ENCODE data around the gene PLEKHG4. TPM values are rescaled to one million over a fixed set of nuclear protein-coding genes. Genes with fewer than 3 reads are reported as not detected.

The PLEKHG4 gene
- total and polyA plus RNA-seq, 10 donors, result 5.1 to 27.9 (median 13.0) TPM

GRCh38 chr16:67333315-67333714 is 54.0 kb downstream of the PLEKHG4 start:
- Histone ChIP-seq H3K27me3 (replicated peaks in 1 of 7) (no peaks in the 10 kb centered on the region), H3K4me3 (no peak overlapping the region), H3K27ac (no peak overlapping the region), H3K4me1 (no peaks in the 10 kb centered on the region), H3K36me3 (no peaks in the 10 kb centered on the region), H3K9me3 (peaks cover 0 to 21% (median 16%) of the 10 kb centered on the region in 8 donors)
- 73 to 87% (median 79%) methylated on average over 2 of the region's 2 CpGs for WGBS, 5 donors
- no peak for DNase-seq
- TF ChIP-seq CTCF (IDR thresholded peaks at IDR 0.05 in 8 of 11, conservative IDR thresholded peaks at IDR 0.05 in 3 of 11) (no peak), POLR2A (IDR thresholded peaks at IDR 0.05) (no peak)
- intact Hi-C loops (cut with DNase I; ENCODE audit: low total_unique reads), result no loop called here

- intact Hi-C loops (cut with DNase I; ENCODE audit: low total_unique reads), result no loop called here
- DNase-seq, result no peak
- Histone ChIP-seq H3K4me3 (no peak overlapping the region), H3K9me3 (peaks cover 0 to 21% (median 16%) of the 10 kb centered on the region in 8 donors), H3K27me3 (replicated peaks in 1 of 7) (no peaks in the 10 kb centered on the region), H3K4me1 (no peaks in the 10 kb centered on the region), H3K36me3 (no peaks in the 10 kb centered on the region), H3K27ac (no peak overlapping the region)
- TF ChIP-seq CTCF (IDR thresholded peaks at IDR 0.05 in 8 of 11, conservative IDR thresholded peaks at IDR 0.05 in 3 of 11) (no peak), POLR2A (IDR thresholded peaks at IDR 0.05) (no peak), POLR2AphosphoS5 (IDR thresholded peaks at IDR 0.05) (no peak)
- 78 to 89% (median 84%) methylated on average over 1 of the region's 1 CpG for WGBS, 5 donors
Measured at GRCh38 chr16:67336116-67336515, 56.8 kb downstream of the PLEKHG4 start.

- Histone ChIP-seq H3K27me3 (replicated peaks in 1 of 7) (no peaks in the 10 kb centered on the region), H3K4me1 (no peaks in the 10 kb centered on the region), H3K9me3 (peaks cover 0 to 21% (median 16%) of the 10 kb centered on the region in 8 donors), H3K4me3 (no peak overlapping the region), H3K27ac (no peak overlapping the region), H3K36me3 (no peaks in the 10 kb centered on the region)
- intact Hi-C loops (cut with DNase I; ENCODE audit: low total_unique reads), result no loop called here
- TF ChIP-seq POLR2A (IDR thresholded peaks at IDR 0.05), result no peak
- 85 to 93% (median 87%) methylated on average over 1 of the region's 1 CpG for WGBS, 5 donors
- no peak for DNase-seq
Measured at GRCh38 chr16:67336648-67337047, 57.3 kb downstream of the PLEKHG4 start.

Other genes with a start within 250 kb of the PLEKHG4 start
- gene PHAF1, start 169.6 kb upstream of the PLEKHG4 start, total RNA-seq, result 10 to 100 TPM; 15.3 to 44.0 (median 19.8) TPM
- gene PHAF1, start 169.6 kb upstream of the PLEKHG4 start, polyA plus RNA-seq, result 10 to 100 TPM in 1 of 3 donors, 1 to 10 TPM in 2; 5.5 to 10.3 (median 9.9) TPM
- gene B3GNT9, start 128.5 kb upstream of the PLEKHG4 start, total RNA-seq, result 10 to 100 TPM in 4 of 7 donors, 1 to 10 TPM in 3; 6.1 to 15.3 (median 10.1) TPM
- gene B3GNT9, start 128.5 kb upstream of the PLEKHG4 start, polyA plus RNA-seq, result 1 to 10 TPM; 2.0 to 6.6 (median 3.0) TPM
- gene TRADD, start 119.6 kb upstream of the PLEKHG4 start, total RNA-seq, result 10 to 100 TPM; 29.2 to 39.3 (median 31.1) TPM
- gene TRADD, start 119.6 kb upstream of the PLEKHG4 start, polyA plus RNA-seq, result 10 to 100 TPM; 27.5 to 42.2 (median 35.3) TPM
- 10 to 100 TPM in 6 of 7 donors, 1 to 10 TPM in 1; 8.4 to 29.9 (median 13.2) TPM for gene FBXL8, start 119.6 kb upstream of the PLEKHG4 start, total RNA-seq
- 10 to 100 TPM in 1 of 3 donors, 1 to 10 TPM in 2; 6.0 to 11.2 (median 6.0) TPM for gene FBXL8, start 119.6 kb upstream of the PLEKHG4 start, polyA plus RNA-seq
- 10 to 100 TPM; 11.5 to 43.7 (median 23.3) TPM for gene HSF4, start 114.8 kb upstream of the PLEKHG4 start, total RNA-seq
- gene HSF4, start 114.8 kb upstream of the PLEKHG4 start, polyA plus RNA-seq, result 10 to 100 TPM; 16.1 to 24.0 (median 16.7) TPM
- 10 to 100 TPM in 6 of 7 donors, 1 to 10 TPM in 1; 8.2 to 14.2 (median 13.6) TPM for gene NOL3, start 109.0 kb upstream of the PLEKHG4 start, total RNA-seq
- 10 to 100 TPM in 2 of 3 donors, 1 to 10 TPM in 1; 8.7 to 12.0 (median 10.8) TPM for gene NOL3, start 109.0 kb upstream of the PLEKHG4 start, polyA plus RNA-seq
- 10 to 100 TPM; 11.9 to 59.4 (median 21.0) TPM for gene MATCAP1, start 95.6 kb upstream of the PLEKHG4 start, total RNA-seq
- gene MATCAP1, start 95.6 kb upstream of the PLEKHG4 start, polyA plus RNA-seq, result 10 to 100 TPM in 2 of 3 donors, 1 to 10 TPM in 1; 8.9 to 37.1 (median 16.3) TPM
- 10 to 100 TPM; 29.2 to 81.7 (median 48.3) TPM for gene EXOC3L1, start 89.4 kb upstream of the PLEKHG4 start, total RNA-seq
- 100 to 1,000 TPM in 1 of 3 donors, 10 to 100 TPM in 2; 28.5 to 113 (median 54.2) TPM for gene EXOC3L1, start 89.4 kb upstream of the PLEKHG4 start, polyA plus RNA-seq
- 100 to 1,000 TPM in 3 of 7 donors, 10 to 100 TPM in 4; 68.0 to 134 (median 80.1) TPM for gene E2F4, start 87.4 kb upstream of the PLEKHG4 start, total RNA-seq
- 10 to 100 TPM; 40.8 to 68.3 (median 47.8) TPM for gene E2F4, start 87.4 kb upstream of the PLEKHG4 start, polyA plus RNA-seq
- 1 to 10 TPM; 2.8 to 4.7 (median 4.0) TPM for gene ELMO3, start 80.4 kb upstream of the PLEKHG4 start, total RNA-seq
- gene ELMO3, start 80.4 kb upstream of the PLEKHG4 start, polyA plus RNA-seq, result 1 to 10 TPM; 4.2 to 8.7 (median 7.0) TPM
- gene TMEM208, start 52.4 kb upstream of the PLEKHG4 start, total RNA-seq, result 10 to 100 TPM; 28.1 to 39.0 (median 29.3) TPM
- gene TMEM208, start 52.4 kb upstream of the PLEKHG4 start, polyA plus RNA-seq, result 10 to 100 TPM; 54.5 to 68.7 (median 65.9) TPM
- gene FHOD1, start 32.1 kb upstream of the PLEKHG4 start, total RNA-seq, result 100 to 1,000 TPM in 6 of 7 donors, 10 to 100 TPM in 1; 97.3 to 304 (median 145) TPM
- gene FHOD1, start 32.1 kb upstream of the PLEKHG4 start, polyA plus RNA-seq, result 100 to 1,000 TPM in 2 of 3 donors, 10 to 100 TPM in 1; 45.6 to 193 (median 149) TPM
- 10 to 100 TPM in 5 of 7 donors, 1 to 10 TPM in 2; 8.1 to 26.8 (median 13.5) TPM for gene SLC9A5, start 30.6 kb upstream of the PLEKHG4 start, total RNA-seq
- 10 to 100 TPM in 2 of 3 donors, 1 to 10 TPM in 1; 6.0 to 34.1 (median 33.6) TPM for gene SLC9A5, start 30.6 kb upstream of the PLEKHG4 start, polyA plus RNA-seq
- gene KCTD19, start 47.2 kb downstream of the PLEKHG4 start, total RNA-seq, result under 1 TPM in 5 of 7 donors, not detected in 2; 0.17 to 0.73 (median 0.47) TPM
- gene KCTD19, start 47.2 kb downstream of the PLEKHG4 start, polyA plus RNA-seq, result under 1 TPM; 0.16 to 0.36 (median 0.22) TPM
- gene LRRC36, start 47.3 kb downstream of the PLEKHG4 start, total RNA-seq, result under 1 TPM in 4 of 7 donors, not detected in 3; 0.46 to 0.98 (median 0.75) TPM
- 1 to 10 TPM in 1 of 3 donors, under 1 TPM in 2; 0.48 to 2.3 (median 0.56) TPM for gene LRRC36, start 47.3 kb downstream of the PLEKHG4 start, polyA plus RNA-seq
- 10 to 100 TPM in 3 of 7 donors, 1 to 10 TPM in 4; 2.5 to 13.9 (median 9.9) TPM for gene TPPP3, start 114.0 kb downstream of the PLEKHG4 start, total RNA-seq
- gene TPPP3, start 114.0 kb downstream of the PLEKHG4 start, polyA plus RNA-seq, result 10 to 100 TPM in 1 of 3 donors, 1 to 10 TPM in 2; 5.6 to 11.4 (median 7.2) TPM
- 10 to 100 TPM in 6 of 7 donors, 1 to 10 TPM in 1; 9.5 to 31.2 (median 20.6) TPM for gene ZDHHC1, start 136.9 kb downstream of the PLEKHG4 start, total RNA-seq
- 1 to 10 TPM; 2.1 to 6.0 (median 2.3) TPM for gene ZDHHC1, start 136.9 kb downstream of the PLEKHG4 start, polyA plus RNA-seq
- gene HSD11B2, start 151.6 kb downstream of the PLEKHG4 start, total RNA-seq, result 10 to 100 TPM in 1 of 7 donors, 1 to 10 TPM in 5, under 1 TPM in 1; 0.85 to 18.3 (median 4.7) TPM
- gene HSD11B2, start 151.6 kb downstream of the PLEKHG4 start, polyA plus RNA-seq, result 1 to 10 TPM; 1.7 to 4.1 (median 2.8) TPM
- gene ATP6V0D1, start 201.6 kb downstream of the PLEKHG4 start, total RNA-seq, result 100 to 1,000 TPM in 5 of 7 donors, 10 to 100 TPM in 2; 97.5 to 133 (median 114) TPM
- gene ATP6V0D1, start 201.6 kb downstream of the PLEKHG4 start, polyA plus RNA-seq, result 10 to 100 TPM; 37.3 to 68.6 (median 40.1) TPM
- gene AGRP, start 204.0 kb downstream of the PLEKHG4 start, total RNA-seq, result under 1 TPM in 1 of 7 donors, not detected in 6; 0.91 TPM
- under 1 TPM; 0.15 to 0.30 (median 0.22) TPM for gene AGRP, start 204.0 kb downstream of the PLEKHG4 start, polyA plus RNA-seq
- gene RIPOR1, start 249.3 kb downstream of the PLEKHG4 start, total RNA-seq, result 100 to 1,000 TPM; 114 to 242 (median 188) TPM
- gene RIPOR1, start 249.3 kb downstream of the PLEKHG4 start, polyA plus RNA-seq, result 10 to 100 TPM; 29.9 to 84.7 (median 69.9) TPM